ACC112 (cell line): Measurements from ENCODE around the gene MAFG.
"Not testable (repeated sequence)": the region's sequence is repeated elsewhere in the genome, so short reads cannot be mapped to it uniquely, and the experiment has no call there.

ENCODE experiments used
- H2AFZ ChIP-seq: fragments of 200-600 bp; sonication (generic); one replicate; pipeline ENCODE4 v1.6.0; 2017; ENCODE audit warnings: antibody characterized with exemption, low read length; ENCODE audit not compliant: unreplicated experiment
- H3K27ac ChIP-seq: fragments of 200-600 bp; sonication (generic); 2 replicates; pipeline ENCODE4 v1.5.1; 2014; ENCODE audit warnings: low read depth, mild to moderate bottlenecking, antibody characterized with exemption, low read length, moderate library complexity
- H3K27me3 ChIP-seq: fragments of 200-600 bp; sonication (generic); 2 replicates; pipeline ENCODE4 v1.6.1; 2014; ENCODE audit warnings: mild to moderate bottlenecking, antibody characterized with exemption, low read length, moderate library complexity, mixed read lengths; ENCODE audit not compliant: insufficient read depth
- H3K36me3 ChIP-seq: fragments of 200-600 bp; sonication (generic); 2 replicates; pipeline ENCODE4 v1.6.1; 2016; ENCODE audit warnings: mild to moderate bottlenecking, antibody characterized with exemption, low read length, moderate library complexity, mixed read lengths; ENCODE audit not compliant: insufficient read depth
- H3K4me1 ChIP-seq: fragments of 200-600 bp; sonication (generic); one replicate; pipeline ENCODE4 v1.6.1; 2016; ENCODE audit warnings: low read length, mixed read lengths; ENCODE audit not compliant: insufficient read depth, unreplicated experiment, control insufficient read depth
- H3K4me3 ChIP-seq: fragments of 200-600 bp; sonication (generic); 2 replicates; pipeline ENCODE4 v1.5.1; 2014; ENCODE audit warnings: mild to moderate bottlenecking, low read depth, low read length
- H3K79me2 ChIP-seq: fragments of 200-600 bp; sonication (generic); one replicate; pipeline ENCODE4 v1.6.0; 2016; ENCODE audit warnings: low read length; ENCODE audit not compliant: control insufficient read depth, unreplicated experiment, insufficient read depth

Gene MAFG

DNA sequence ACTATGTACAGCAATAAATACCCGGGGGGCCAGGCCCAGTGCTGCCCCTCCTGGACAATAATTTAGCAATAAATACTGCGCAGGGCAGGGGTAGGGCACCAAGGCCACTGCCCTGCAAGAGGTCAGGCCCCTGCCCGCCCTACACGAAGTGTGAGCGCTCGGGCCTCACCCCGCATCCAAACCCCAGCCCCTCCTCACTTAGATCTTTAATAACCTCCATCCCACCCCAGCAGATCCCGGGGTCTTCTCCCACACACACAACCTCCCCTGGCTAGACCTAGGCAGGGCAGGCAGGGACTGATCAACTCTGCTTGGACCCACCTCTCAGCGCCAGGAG, 9.2 kb downstream of the MAFG start:
- H3K36me3 ChIP-seq, H2AFZ ChIP-seq, H3K27ac ChIP-seq, H3K27me3 ChIP-seq: not testable (repeated sequence)
- Histone ChIP-seq H3K4me1 (peaks cover 12% of the 10 kb centered on the region), H3K79me2 (peaks cover 39% of the 10 kb centered on the region), H3K4me3 (peak overlapping the region; percentile 86)

DNA sequence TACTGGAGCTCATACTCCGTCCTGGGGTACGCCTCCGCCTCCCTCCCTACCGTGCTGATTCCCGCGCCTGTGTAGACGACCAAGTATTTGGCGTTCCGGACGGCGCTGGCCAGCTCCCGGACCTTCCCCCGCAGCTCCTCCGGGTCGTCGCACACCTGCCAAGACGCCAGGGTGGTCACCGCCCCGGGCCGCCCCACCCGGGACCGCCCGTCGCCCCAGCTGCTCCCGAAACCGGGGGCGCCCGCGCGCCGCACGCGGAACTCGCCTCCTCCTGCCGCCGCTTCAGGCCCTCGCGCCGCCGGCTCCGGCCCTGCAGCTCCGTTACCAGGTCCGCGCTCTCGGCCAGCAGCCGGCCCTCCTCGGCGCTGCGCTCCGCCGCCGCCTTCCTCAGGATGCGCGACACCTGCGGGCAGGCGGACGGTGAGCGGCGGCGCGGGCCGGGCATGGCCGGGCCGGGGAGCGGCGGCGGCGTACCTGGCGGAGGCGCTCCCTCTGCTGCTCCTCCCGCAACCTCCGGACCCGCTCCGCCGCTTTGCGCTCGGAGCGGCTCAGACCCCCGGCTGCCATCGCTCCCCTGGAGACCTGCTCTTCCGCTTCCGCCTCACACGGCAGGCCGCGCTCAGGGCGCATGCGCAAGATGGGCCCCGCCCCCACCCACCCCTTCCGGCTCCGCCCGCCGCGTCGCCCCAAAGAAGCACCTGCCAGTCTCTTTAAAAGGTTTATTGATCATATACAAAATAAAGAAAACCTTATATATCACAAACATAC, 9.8 kb downstream of the MAFG start, which contains the start of gene SIRT7:
Gene SIRT7 (minus strand): TSS at position 612 of the 768 bp plus-strand sequence. CDS start 45 bp downstream, at position 567.
- peaks cover 33% of the 10 kb centered on the region for H3K79me2 ChIP-seq
- peaks cover 9% of the 10 kb centered on the region for H3K4me1 ChIP-seq
- H3K27me3 ChIP-seq: no peaks in the 10 kb centered on the region
- H3K36me3 ChIP-seq: peaks cover 11% of the 10 kb centered on the region; the same call in 1 of the 2 replicates
- H2AFZ ChIP-seq: no peak within 1 kb of the TSS
- H3K4me3 ChIP-seq: peak within 1 kb of the TSS; percentile 86
- peak within 1 kb of the TSS; percentile 26; the same call in 1 of the 2 replicates for H3K27ac ChIP-seq

DNA sequence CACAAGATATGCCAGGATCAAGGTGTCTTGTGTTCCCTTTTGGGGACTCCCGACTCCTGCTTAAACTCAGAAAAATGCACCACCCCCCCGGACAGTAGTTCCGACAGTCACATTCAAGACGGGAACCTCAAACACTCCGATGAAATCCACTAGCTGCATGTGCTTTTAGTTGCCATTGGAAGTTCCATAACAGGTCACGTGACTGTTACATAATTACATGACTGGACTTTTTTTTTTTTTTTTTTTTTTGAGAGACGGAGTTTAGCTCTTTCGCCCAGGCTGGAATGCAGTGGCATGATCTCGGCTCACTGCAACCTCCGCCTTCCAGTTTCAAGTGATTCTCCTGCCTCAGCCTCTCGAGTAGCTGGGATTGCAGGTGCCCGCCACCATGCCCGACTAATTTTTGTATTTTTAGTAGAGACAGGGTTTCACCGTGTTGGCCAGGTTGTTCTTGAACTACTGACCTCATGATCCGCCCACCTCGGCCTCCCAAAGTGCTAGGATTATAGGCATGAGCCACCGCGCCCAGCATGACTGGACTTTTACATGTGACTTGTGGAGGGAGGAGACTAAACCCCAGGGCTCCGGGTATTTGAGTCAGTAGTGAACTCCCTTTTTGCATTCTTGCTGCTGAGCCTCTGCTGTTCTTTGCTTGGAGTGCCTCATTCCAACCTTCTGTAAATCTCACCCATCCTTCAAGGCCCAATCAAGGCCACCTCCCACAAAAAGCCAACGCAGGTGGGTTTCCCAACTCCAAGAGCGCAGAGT, 11.1 kb downstream of the MAFG start:
- Histone ChIP-seq H3K27me3 (no peaks in the 10 kb centered on the region), H3K4me3 (peak overlapping the region; percentile 86), H3K27ac (peak overlapping the region; percentile 4; the same call in 1 of the 2 replicates), H3K4me1 (peaks cover 7% of the 10 kb centered on the region), H2AFZ (no peak overlapping the region), H3K79me2 (peaks cover 24% of the 10 kb centered on the region), H3K36me3 (peaks cover 11% of the 10 kb centered on the region; the same call in 1 of the 2 replicates)

DNA sequence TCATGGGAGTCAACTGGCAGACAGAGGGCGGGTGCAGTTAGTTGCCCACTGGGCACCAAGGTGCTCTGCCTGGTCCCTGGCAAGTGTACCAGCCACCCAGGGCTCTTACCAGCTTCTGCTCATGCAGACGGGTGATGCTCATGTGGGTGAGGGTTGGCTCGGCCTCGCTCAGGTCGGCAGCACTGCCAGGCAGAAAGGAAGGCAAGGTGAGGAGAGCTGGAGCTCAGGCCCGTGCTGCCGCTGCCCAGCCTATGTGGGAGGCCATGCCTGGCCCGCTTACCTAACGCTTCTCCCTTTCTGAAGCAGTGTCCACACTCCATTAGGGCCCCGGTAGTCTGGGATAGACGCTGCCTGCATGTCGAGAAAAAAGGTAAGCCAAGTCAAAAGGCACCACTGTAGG, 12.2 kb downstream of the MAFG start:
- peaks cover 7% of the 10 kb centered on the region for H3K4me1 ChIP-seq
- H3K27ac ChIP-seq: no peak overlapping the region

DNA sequence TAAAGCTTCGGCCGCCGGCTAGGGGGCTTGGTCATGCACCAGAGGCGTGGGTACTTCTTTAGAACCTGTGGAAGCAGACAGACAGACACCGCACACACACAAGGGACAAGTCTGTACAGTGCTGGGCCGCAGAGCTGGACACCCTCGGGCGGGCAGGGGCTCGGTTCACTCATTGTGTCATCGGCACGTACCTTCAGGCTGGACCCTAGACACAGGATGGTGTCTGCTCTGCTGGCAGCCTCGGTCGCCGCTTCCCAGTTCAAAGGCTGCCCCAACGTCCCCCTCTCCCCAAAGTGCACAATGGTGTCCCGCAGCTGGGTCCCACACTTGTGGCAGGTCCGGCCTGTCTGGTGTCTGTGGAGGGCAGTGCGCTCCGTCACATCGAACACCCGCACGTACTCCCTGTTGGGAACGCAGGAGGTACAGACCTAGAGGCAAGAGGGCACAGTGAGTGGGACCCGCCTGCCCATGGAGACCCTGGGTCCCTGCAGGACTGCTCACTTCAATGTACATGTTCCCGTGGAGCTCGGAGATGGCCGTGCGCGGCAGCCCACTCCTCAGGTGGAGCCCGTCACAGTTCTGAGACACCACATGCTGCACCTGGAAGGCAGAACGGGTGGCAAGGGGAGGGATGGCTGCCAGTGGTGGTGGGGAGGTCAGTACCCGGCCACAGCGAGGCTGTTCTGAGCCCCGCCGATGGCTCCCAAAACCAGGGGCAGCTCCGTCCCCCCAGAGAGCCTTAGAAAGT, 13.3 kb downstream of the MAFG start:
- Histone ChIP-seq H3K4me3 (no peak overlapping the region), H3K79me2 (peaks cover 11% of the 10 kb centered on the region), H3K27me3 (no peaks in the 10 kb centered on the region), H3K4me1 (peaks cover 7% of the 10 kb centered on the region), H3K36me3 (peaks cover 11% of the 10 kb centered on the region; the same call in 1 of the 2 replicates), H3K27ac (no peak overlapping the region), H2AFZ (no peak overlapping the region)

More for the DNA sequence above, 12.2 kb downstream of the MAFG start:
- H3K36me3 ChIP-seq: peaks cover 11% of the 10 kb centered on the region; the same call in 1 of the 2 replicates
- H3K27me3 ChIP-seq: no peaks in the 10 kb centered on the region
- no peak overlapping the region for H2AFZ ChIP-seq
- H3K79me2 ChIP-seq: peaks cover 16% of the 10 kb centered on the region
- no peak overlapping the region for H3K4me3 ChIP-seq

DNA sequence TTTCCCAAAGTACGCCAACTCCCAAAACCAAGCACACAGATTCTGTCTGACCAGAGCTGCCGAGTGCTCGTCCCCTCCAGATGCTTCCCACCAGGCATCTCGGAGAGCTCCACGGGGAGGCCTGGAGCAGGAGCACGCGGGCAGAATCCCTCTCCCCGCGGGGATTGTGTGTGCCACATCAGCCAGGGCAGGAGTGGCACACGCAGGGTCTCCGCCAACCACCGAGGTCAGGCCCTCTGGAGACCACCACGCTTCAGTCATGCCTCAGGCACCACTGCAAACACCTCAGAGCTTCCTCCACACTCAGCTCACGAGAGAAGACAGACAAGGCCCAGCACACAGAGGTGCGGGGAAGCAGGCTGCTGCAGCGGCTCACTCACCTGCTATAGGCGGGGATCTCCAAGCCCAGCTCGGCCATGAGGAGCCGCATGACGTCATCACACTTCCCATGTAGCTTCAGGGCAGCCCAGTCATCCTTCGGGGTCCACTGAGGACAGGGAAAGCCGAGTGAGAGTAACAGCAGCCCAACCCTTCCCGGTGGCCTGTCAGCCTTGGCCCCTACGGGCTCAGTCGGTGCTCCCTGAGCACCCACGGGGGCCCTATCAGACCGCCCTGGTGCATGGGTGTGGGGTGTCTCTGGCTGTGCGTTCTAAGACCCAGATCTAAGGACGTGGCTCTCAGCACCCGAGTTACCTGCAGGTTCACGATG, 14.0 kb downstream of the MAFG start:
- Histone ChIP-seq H3K4me3 (no peak overlapping the region), H3K27ac (no peak overlapping the region), H3K36me3 (peaks cover 11% of the 10 kb centered on the region; the same call in 1 of the 2 replicates), H2AFZ (no peak overlapping the region), H3K79me2 (peaks cover 11% of the 10 kb centered on the region), H3K27me3 (no peaks in the 10 kb centered on the region), H3K4me1 (peaks cover 7% of the 10 kb centered on the region)

DNA sequence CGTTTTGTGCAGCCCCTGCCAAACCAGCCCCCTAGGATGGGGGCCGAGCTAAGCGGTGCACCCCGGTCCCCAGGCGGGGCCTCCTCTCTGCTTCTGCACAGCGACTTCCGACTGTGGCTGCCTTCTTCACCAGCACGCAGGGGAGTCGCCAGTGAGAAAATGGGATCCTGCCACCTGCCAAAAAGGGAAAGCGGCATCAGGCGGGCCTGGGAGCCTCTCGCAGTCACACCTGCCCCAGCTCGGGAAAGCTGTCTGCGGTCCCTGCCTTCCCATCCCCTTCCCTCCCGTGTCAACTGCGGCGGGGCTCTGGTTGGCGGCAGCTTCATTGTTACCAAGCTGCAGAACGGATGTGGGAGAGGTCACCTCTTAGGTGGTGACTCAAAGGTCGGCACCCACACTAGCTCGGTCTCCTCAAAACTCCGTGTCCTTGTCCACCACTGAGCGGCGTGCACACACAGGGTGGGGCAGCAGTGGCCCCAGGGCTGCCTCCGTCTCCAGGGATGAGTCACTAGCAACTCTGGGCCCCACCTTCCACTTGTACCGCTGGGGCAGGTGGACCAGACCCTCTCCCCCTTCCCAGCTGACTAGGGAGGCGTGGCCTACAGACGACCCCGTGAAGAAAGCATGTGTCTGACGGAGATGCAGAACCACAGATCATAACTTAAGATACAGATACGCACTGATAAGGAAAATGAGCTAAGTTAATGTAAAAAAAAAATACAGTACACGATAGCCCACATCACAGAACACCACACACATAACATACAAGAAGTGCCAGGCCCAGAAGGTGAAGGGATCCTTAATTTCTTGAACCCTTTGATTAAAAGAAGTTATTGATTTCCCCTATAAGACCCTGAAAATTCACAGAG, 14.9 kb downstream of the MAFG start:
- no peaks in the 10 kb centered on the region for H3K27me3 ChIP-seq
- H3K36me3 ChIP-seq: peaks cover 11% of the 10 kb centered on the region; the same call in 1 of the 2 replicates
- peaks cover 7% of the 10 kb centered on the region for H3K4me1 ChIP-seq
- H3K4me3 ChIP-seq: no peak overlapping the region
- no peak overlapping the region for H2AFZ ChIP-seq
- no peak overlapping the region for H3K27ac ChIP-seq
- peaks cover 11% of the 10 kb centered on the region for H3K79me2 ChIP-seq

DNA sequence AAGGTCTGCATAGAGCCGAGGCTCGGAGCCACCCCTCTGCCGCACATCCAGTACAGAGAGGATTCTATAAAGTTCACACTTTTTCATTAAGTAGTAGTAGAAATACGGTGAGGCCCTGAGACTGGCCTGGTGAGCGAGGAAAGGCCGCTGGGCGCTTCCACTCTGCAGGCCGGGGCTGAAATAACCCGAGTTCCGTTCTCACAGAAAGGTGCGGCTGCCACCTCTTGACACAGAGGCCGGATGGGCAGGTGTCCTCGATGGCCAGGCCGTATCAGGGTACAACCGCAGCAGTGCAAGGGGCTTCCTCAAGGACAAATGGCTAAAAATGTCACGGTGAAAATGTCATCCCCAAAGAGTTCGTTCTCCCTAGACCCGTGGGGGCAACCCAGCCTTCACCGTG, 15.6 kb downstream of the MAFG start:
- Histone ChIP-seq H3K36me3 (peaks cover 11% of the 10 kb centered on the region; the same call in 1 of the 2 replicates), H3K27ac (no peak overlapping the region), H3K27me3 (no peaks in the 10 kb centered on the region), H3K4me1 (peaks cover 5% of the 10 kb centered on the region), H3K4me3 (no peak overlapping the region), H3K79me2 (peaks cover 8% of the 10 kb centered on the region), H2AFZ (no peak overlapping the region)

DNA sequence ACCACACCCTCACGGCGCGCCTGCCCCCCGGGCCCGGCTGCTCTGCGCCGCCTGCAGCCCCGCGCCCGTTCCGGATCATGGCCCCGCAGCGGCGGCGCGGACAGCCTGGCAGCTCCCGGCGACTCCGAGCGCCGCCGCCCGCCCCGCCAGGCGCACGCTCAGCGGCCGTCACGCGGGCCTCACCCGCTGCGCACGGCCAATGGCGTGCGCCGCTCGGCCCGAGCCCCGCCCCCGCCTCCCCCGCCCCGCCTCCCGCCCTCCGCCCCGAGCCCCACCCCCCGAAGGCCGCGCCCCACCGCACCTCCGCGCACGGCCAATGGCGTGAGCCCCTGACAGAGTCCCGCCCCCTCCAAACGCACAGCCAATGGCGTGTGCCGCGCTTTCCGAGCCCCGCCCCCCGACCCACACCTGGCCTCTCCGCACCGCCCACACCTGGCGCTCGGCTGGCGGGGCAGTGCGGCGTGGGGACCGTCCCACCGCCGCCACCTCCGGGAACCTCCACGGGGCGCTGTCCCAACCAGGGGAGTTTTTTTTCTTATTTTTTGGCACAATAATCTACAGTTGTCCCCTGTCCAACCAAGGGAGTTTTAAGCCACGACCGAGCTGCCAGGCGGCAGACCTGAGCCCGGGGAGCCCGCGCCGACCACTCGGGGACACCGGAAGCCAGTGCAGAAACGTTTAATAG, 16.1 kb downstream of the MAFG start, which contains the start of gene PCYT2:
Gene PCYT2 (minus strand): TSS at position 123 of the 685 bp plus-strand sequence. CDS start 44 bp downstream, at position 79.
- peaks cover 11% of the 10 kb centered on the region; the same call in 1 of the 2 replicates for H3K36me3 ChIP-seq

More for the DNA sequence above, 16.1 kb downstream of the MAFG start, which contains the start of gene PCYT2:
- H3K27me3 ChIP-seq: no peaks in the 10 kb centered on the region
- peak within 1 kb of the TSS; percentile 91 for H3K4me3 ChIP-seq
- peak within 1 kb of the TSS; percentile 57 for H2AFZ ChIP-seq
- peaks cover 5% of the 10 kb centered on the region for H3K79me2 ChIP-seq
- no peak within 1 kb of the TSS for H3K27ac ChIP-seq
- H3K4me1 ChIP-seq: no peaks in the 10 kb centered on the region
